ENCODE results near the gene ENTHD1. TPM values are rescaled to one million over a fixed set of nuclear protein-coding genes. Genes with fewer than 3 reads are reported as not detected.

Gene ENTHD1
- total and polyA plus RNA-seq, 9 of the 15 experiments (the other 6 are each of a cell fraction or from before 2014, with no cell fraction given): 0.13 to 0.98 (median 0.35) TPM

DNA sequence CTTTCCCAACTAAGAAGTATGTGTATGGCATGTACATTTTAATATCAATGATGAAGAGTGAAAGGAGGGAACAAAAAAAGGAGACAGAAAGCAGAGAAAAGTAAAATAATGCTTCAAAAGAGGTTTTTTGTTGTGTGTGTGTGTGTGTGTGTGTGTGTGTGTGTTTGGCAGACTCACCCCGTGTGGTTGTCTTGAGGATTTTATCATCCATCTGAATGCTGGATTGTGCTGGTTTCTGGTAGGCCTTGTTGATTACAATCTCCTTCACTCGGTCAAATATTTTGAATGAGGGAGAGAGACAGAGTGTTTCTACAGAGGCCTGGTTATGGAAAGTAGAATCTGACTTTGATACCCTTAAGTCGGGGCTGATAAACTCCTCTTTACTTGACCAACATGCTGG is 128.5 kb downstream of the ENTHD1 start (continued):
- TF ChIP-seq REST (IDR thresholded peaks at IDR 0.05; ENCODE audit: borderline replicate concordance) (peak; percentile 84), REST (CRISPR knock-in tag; IDR thresholded peaks at IDR 0.05; ENCODE audit: low read depth) (no peak), CREB3L1 (IDR thresholded peaks at IDR 0.05; ENCODE audit: borderline replicate concordance, low read depth) (no peak), HDAC6 (IDR thresholded peaks at IDR 0.05; ENCODE audit: low read depth, low read length) (no peak), ZNF785 (CRISPR knock-in tag; IDR thresholded peaks at IDR 0.05) (no peak), LEF1 (IDR thresholded peaks at IDR 0.05) (no peak), CXXC5 (CRISPR knock-in tag; IDR thresholded peaks at IDR 0.05) (no peak), MLLT1 (IDR thresholded peaks at IDR 0.05) (no peak), PRMT5 (CRISPR knock-in tag; IDR thresholded peaks at IDR 0.05) (no peak), TGIF2 (CRISPR knock-in tag; IDR thresholded peaks at IDR 0.05) (no peak), MTA1 (IDR thresholded peaks at IDR 0.05; ENCODE audit: borderline replicate concordance) (peak; percentile 30; the same call in 1 of the 2 replicates), CHD4 (IDR thresholded peaks at IDR 0.05; ENCODE audit: insufficient read depth, insufficient replicate concordance, low read depth, low read length, poor library complexity, severe bottlenecking) (no peak)
- TF ChIP-seq, protein P1, sequence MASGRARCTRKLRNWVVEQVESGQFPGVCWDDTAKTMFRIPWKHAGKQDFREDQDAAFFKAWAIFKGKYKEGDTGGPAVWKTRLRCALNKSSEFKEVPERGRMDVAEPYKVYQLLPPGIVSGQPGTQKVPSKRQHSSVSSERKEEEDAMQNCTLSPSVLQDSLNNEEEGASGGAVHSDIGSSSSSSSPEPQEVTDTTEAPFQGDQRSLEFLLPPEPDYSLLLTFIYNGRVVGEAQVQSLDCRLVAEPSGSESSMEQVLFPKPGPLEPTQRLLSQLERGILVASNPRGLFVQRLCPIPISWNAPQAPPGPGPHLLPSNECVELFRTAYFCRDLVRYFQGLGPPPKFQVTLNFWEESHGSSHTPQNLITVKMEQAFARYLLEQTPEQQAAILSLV (tag; IDR thresholded peaks at IDR 0.05): no peak
- TF ChIP-seq, protein P2, sequence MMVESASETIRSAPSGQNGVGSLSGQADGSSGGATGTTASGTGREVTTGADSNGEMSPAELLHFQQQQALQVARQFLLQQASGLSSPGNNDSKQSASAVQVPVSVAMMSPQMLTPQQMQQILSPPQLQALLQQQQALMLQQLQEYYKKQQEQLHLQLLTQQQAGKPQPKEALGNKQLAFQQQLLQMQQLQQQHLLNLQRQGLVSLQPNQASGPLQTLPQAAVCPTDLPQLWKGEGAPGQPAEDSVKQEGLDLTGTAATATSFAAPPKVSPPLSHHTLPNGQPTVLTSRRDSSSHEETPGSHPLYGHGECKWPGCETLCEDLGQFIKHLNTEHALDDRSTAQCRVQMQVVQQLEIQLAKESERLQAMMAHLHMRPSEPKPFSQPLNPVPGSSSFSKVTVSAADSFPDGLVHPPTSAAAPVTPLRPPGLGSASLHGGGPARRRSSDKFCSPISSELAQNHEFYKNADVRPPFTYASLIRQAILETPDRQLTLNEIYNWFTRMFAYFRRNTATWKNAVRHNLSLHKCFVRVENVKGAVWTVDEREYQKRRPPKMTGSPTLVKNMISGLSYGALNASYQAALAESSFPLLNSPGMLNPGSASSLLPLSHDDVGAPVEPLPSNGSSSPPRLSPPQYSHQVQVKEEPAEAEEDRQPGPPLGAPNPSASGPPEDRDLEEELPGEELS (CRISPR knock-in tag; IDR thresholded peaks at IDR 0.05; ENCODE audit: borderline replicate concordance): no peak

Data from K562 (cell line).